Body of pancreas (tissue), 4 donors: Measurements from ENCODE around the gene COMP.

Experiments used
- POLR2A ChIP-seq, 3 donors: fragments of 450-650 bp; IDR thresholded peaks; one replicate each; pipeline ENCODE4 v1.6.1; 2016; ENCODE audit warnings: antibody characterized with exemption in 3 of 3, mild to moderate bottlenecking in 2 of 3
- TF ChIP-seq, protein P1 (sequence below), 7 experiments: fragments of 450-650 bp in 4 of 7; fragments of 200-600 bp in 3 of 7; sonication (generic) in 3 of 7; IDR thresholded peaks; one replicate each; pipeline ENCODE4 v1.5.1; 2016 to 2019; ENCODE audit warnings: antibody characterized with exemption in 7 of 7

DNA sequence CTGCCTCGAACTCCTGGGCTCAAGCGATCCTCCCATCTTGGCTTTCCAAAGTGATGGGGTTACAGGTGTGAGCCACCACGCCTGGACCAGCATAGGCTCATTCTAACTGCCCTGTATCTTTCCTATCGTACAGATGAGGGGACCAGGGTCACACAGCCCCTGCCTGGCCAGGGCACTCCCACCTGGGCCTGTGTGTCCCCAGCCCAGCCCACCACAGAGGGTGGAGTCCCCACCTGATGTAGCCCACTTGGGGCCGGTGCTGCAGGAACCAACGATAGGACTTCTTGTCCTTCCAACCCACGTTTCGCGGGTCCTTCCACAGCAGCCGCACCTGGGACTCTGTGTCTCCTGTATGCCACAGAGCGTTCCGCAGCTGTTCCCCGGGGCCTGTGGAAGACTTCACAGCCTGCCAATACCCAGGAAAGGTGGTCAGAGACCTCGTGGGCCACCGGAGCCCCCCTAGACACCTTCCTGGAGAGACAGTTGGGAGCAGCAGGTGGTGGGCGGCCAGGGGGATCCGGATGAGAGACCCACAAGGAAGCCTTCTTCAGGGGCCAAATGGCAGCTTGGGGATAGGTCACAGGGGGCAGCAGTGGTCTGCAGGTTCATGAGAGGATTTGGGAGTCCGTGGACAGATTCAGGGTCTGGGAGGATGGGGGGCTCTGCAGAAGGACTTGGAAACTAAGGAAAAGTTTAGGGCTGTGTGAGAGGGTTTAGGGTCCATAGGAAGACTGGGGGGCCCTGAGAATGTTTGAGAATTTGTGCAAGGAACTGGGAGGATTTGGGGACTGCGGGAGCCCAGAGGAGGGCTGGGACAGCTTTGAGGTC, 6.9 kb downstream of the COMP start:
- no peak for TF ChIP-seq POLR2A (IDR thresholded peaks at IDR 0.05)
- TF ChIP-seq, protein P1, sequence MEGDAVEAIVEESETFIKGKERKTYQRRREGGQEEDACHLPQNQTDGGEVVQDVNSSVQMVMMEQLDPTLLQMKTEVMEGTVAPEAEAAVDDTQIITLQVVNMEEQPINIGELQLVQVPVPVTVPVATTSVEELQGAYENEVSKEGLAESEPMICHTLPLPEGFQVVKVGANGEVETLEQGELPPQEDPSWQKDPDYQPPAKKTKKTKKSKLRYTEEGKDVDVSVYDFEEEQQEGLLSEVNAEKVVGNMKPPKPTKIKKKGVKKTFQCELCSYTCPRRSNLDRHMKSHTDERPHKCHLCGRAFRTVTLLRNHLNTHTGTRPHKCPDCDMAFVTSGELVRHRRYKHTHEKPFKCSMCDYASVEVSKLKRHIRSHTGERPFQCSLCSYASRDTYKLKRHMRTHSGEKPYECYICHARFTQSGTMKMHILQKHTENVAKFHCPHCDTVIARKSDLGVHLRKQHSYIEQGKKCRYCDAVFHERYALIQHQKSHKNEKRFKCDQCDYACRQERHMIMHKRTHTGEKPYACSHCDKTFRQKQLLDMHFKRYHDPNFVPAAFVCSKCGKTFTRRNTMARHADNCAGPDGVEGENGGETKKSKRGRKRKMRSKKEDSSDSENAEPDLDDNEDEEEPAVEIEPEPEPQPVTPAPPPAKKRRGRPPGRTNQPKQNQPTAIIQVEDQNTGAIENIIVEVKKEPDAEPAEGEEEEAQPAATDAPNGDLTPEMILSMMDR (IDR thresholded peaks at IDR 0.05) = no peak
